Activated CD4-positive, alpha-beta T cell treated with anti-CD3 and anti-CD28 coated beads, Interleukin-2, Interleukin-6, amounts not matched to agents 100 ng/mL and 50 ng/mL, durations not matched to agents 16 hours and 8 hours (primary cell): ENCODE results near the gene EFNB2.

Experiments used
- DNase-seq: peaks from one replicate; pipeline ENCODE4 v3.0.0-alpha.2; 2020

EFNB2 gene

GRCh38 chr13:106498571-106498970 is 36.9 kb downstream of the EFNB2 start:
- no peak for DNase-seq

- no peak for DNase-seq
These were observed 37.3 kb downstream of the EFNB2 start for GRCh38 chr13:106498158-106498557.

GRCh38 chr13:106497079-106497478 is 38.4 kb downstream of the EFNB2 start:
- no peak for DNase-seq

- no peak for DNase-seq
These were observed 39.1 kb downstream of the EFNB2 start for GRCh38 chr13:106496072-106496997.

- no peak for DNase-seq
These were observed 40.5 kb downstream of the EFNB2 start for GRCh38 chr13:106494936-106495335.

GRCh38 chr13:106494506-106494905 is 41.0 kb downstream of the EFNB2 start:
- no peak for DNase-seq

- DNase-seq, result peak; percentile 2
These were observed 41.8 kb downstream of the EFNB2 start for GRCh38 chr13:106493533-106494220.

GRCh38 chr13:106492588-106493475 is 42.6 kb downstream of the EFNB2 start:
- no peak for DNase-seq

- no peak for DNase-seq
These were observed 43.4 kb downstream of the EFNB2 start for GRCh38 chr13:106491928-106492587.

GRCh38 chr13:106491463-106491862 is 44.0 kb downstream of the EFNB2 start:
- DNase-seq, result no peak

GRCh38 chr13:106490569-106491321 is 44.7 kb downstream of the EFNB2 start:
- DNase-seq, result no peak

- no peak for DNase-seq
These were observed 45.5 kb downstream of the EFNB2 start for GRCh38 chr13:106489849-106490568.

GRCh38 chr13:106488686-106489085 is 46.8 kb downstream of the EFNB2 start:
- DNase-seq, result no peak

GRCh38 chr13:106488076-106488475 is 47.4 kb downstream of the EFNB2 start:
- DNase-seq, result no peak

- no peak for DNase-seq
These were observed 48.3 kb downstream of the EFNB2 start for GRCh38 chr13:106487129-106487528.

GRCh38 chr13:106486287-106486686 is 49.2 kb downstream of the EFNB2 start:
- DNase-seq, result no peak

GRCh38 chr13:106484537-106485193 is 50.8 kb downstream of the EFNB2 start:
- no peak for DNase-seq

GRCh38 chr13:106484084-106484483 is 51.4 kb downstream of the EFNB2 start:
- no peak for DNase-seq

- DNase-seq, result no peak
These were observed 53.5 kb downstream of the EFNB2 start for GRCh38 chr13:106481919-106482318.

- no peak for DNase-seq
These were observed 55.0 kb downstream of the EFNB2 start for GRCh38 chr13:106480351-106480910.
